A673 (cell line): Measurements from ENCODE around the gene CST1. TPM values are rescaled to one million over a fixed set of nuclear protein-coding genes. Genes with fewer than 3 reads are reported as not detected.
"Not testable (repeated sequence)": the region's sequence is repeated elsewhere in the genome, so short reads cannot be mapped to it uniquely, and the experiment has no call there.

Source experiments
- BruUV-seq: library from RNA; stranded (reverse); fragments of 400-500 nt; replicated peaks from 2 replicates; lab custom pipeline; 2021; lab: Mats Ljungman, UMichigan
- CTCF ChIA-PET: fragments of 300-600 bp; sonication (Branson Sonifier 250); formaldehyde crosslinking; loops from one replicate; lab custom pipeline; 2022; ENCODE audit warnings: antibody characterized with exemption; lab: Charles Lee
- POLR2A ChIA-PET: fragments of 300-600 bp; sonication (Branson Sonifier 250); formaldehyde crosslinking; loops from one replicate; lab custom pipeline; 2022; ENCODE audit warnings: antibody characterized with exemption; ENCODE audit not compliant: low non-redundant PET; lab: Charles Lee
- DNase-seq: peaks from one replicate; pipeline ENCODE4 v3.0.0-alpha.2; 2015; ENCODE audit warnings: low spot score
- H3K27ac ChIP-seq: fragments of 200-600 bp; sonication (generic); 2 replicates; pipeline ENCODE4 v1.5.1; 2016; ENCODE audit warnings: mixed run types, low read depth, mild to moderate bottlenecking, mixed read lengths, antibody characterized with exemption, low read length; ENCODE audit not compliant: poor library complexity, severe bottlenecking
- H3K27me3 ChIP-seq: fragments of 200-600 bp; sonication (generic); replicated peaks from 2 replicates; pipeline ENCODE4 v1.6.1; 2017; ENCODE audit warnings: mixed run types, low read depth, mild to moderate bottlenecking, mixed read lengths, antibody characterized with exemption, low read length; ENCODE audit not compliant: insufficient read depth, poor library complexity
- H3K36me3 ChIP-seq: fragments of 200-600 bp; sonication (generic); 2 replicates; pipeline ENCODE4 v1.6.1; 2016; ENCODE audit warnings: mixed run types, mild to moderate bottlenecking, mixed read lengths, antibody characterized with exemption, low read length; ENCODE audit not compliant: insufficient read depth, poor library complexity, severe bottlenecking
- H3K4me1 ChIP-seq: fragments of 200-600 bp; sonication (generic); 2 replicates; pipeline ENCODE4 v1.6.1; 2017; ENCODE audit warnings: mixed run types, mild to moderate bottlenecking, mixed read lengths, antibody characterized with exemption, low read length; ENCODE audit not compliant: insufficient read depth, poor library complexity, severe bottlenecking
- H3K4me3 ChIP-seq: fragments of 200-600 bp; sonication (generic); 2 replicates; pipeline ENCODE4 v1.5.1; 2016; ENCODE audit warnings: low read depth, mixed run types, mild to moderate bottlenecking, mixed read lengths, low read length; ENCODE audit not compliant: poor library complexity, severe bottlenecking
- H3K9me3 ChIP-seq: fragments of 200-600 bp; sonication (generic); 2 replicates; pipeline ENCODE4 v1.6.1; 2016; ENCODE audit warnings: mixed run types, low read depth, mild to moderate bottlenecking, mixed read lengths, antibody characterized with exemption, low read length; ENCODE audit not compliant: poor library complexity, severe bottlenecking
- CTCF ChIP-seq: fragments of 300-800, 200-600 bp; sonication (generic); conservative IDR thresholded peaks from 2 replicates; pipeline ENCODE4 v1.5.1; 2017; ENCODE audit warnings: low read depth, mild to moderate bottlenecking, antibody characterized with exemption, low read length, moderate library complexity, mixed read lengths
- EZH2 ChIP-seq: fragments of 200-600 bp; sonication (generic); IDR thresholded peaks from 2 replicates; pipeline ENCODE4 v1.6.1; 2017; ENCODE audit warnings: borderline replicate concordance, low read depth, mild to moderate bottlenecking, mixed read lengths, antibody characterized with exemption, low read length; ENCODE audit not compliant: poor library complexity, severe bottlenecking
- intact Hi-C: fragments of 100-400 bp; cut with micrococcal nuclease; formaldehyde crosslinking; loops from one replicate; pipeline ENCODE4 v1.10.0; 2022; ENCODE audit not compliant: unreplicated experiment
- total RNA-seq: library from RNA; stranded (reverse); gene quantifications from 2 replicates; pipeline ENCODE4 v1.2.3, GENCODE V29; 2021

CST1 gene
- total RNA-seq, 1 experiment from 2014 or later = not detected

GRCh38 chr20:23752019-23752418 is 1.3 kb upstream of the CST1 start:
- TF ChIP-seq EZH2 = no peak
- no peak for TF ChIP-seq CTCF
- DNase-seq = no peak
- POLR2A ChIA-PET = no interaction called here
- intact Hi-C loops = no loop called here
- no TSS peak for BruUV-seq
- H3K36me3 ChIP-seq = no peaks in the 10 kb centered on the region
- no peaks in the 10 kb centered on the region for H3K27me3 ChIP-seq
- no peaks in the 10 kb centered on the region for H3K9me3 ChIP-seq
- H3K27ac ChIP-seq = no peak overlapping the region
- H3K4me1 ChIP-seq = no peaks in the 10 kb centered on the region
- CTCF ChIA-PET = no interaction called here
- H3K4me3 ChIP-seq = no peak overlapping the region

GRCh38 chr20:23749746-23750145 is 989 bp downstream of the CST1 start:
- Histone ChIP-seq H3K27me3 (no peaks in the 10 kb centered on the region), H3K36me3 (no peaks in the 10 kb centered on the region), H3K9me3 (no peaks in the 10 kb centered on the region), H3K4me1 (no peaks in the 10 kb centered on the region), H3K4me3 (no peak overlapping the region), H3K27ac (no peak overlapping the region)
- ChIA-PET CTCF (no interaction called here), POLR2A (no interaction called here)
- no peak for DNase-seq
- intact Hi-C loops = no loop called here
- no TSS peak for BruUV-seq
- no peak for TF ChIP-seq EZH2
- no peak for TF ChIP-seq CTCF

- H3K9me3 ChIP-seq, H3K27ac ChIP-seq, DNase-seq, POLR2A ChIA-PET, BruUV-seq, H3K27me3 ChIP-seq, H3K4me3 ChIP-seq, H3K4me1 ChIP-seq, intact Hi-C loops, H3K36me3 ChIP-seq, CTCF ChIA-PET: not testable (repeated sequence)
- TF ChIP-seq CTCF = 0 out of 2 replicates have a peak, but pooled peaks have one; percentile 9
Observed at GRCh38 chr20:23748975-23749374, 1.8 kb downstream of the CST1 start.

GRCh38 chr20:23747551-23747950 is 3.2 kb downstream of the CST1 start:
- H3K36me3 ChIP-seq, H3K27ac ChIP-seq, H3K27me3 ChIP-seq, H3K4me3 ChIP-seq, H3K4me1 ChIP-seq, intact Hi-C loops, BruUV-seq, H3K9me3 ChIP-seq, CTCF ChIA-PET, POLR2A ChIA-PET, DNase-seq: not testable (repeated sequence)

- POLR2A ChIA-PET, H3K27me3 ChIP-seq, H3K9me3 ChIP-seq, CTCF ChIA-PET, H3K4me3 ChIP-seq, H3K36me3 ChIP-seq, DNase-seq, H3K4me1 ChIP-seq, BruUV-seq, H3K27ac ChIP-seq, intact Hi-C loops: not testable (repeated sequence)
Observed at GRCh38 chr20:23747092-23747491, 3.6 kb downstream of the CST1 start.
